ENCODE data around the gene DAGLB.

DNA sequence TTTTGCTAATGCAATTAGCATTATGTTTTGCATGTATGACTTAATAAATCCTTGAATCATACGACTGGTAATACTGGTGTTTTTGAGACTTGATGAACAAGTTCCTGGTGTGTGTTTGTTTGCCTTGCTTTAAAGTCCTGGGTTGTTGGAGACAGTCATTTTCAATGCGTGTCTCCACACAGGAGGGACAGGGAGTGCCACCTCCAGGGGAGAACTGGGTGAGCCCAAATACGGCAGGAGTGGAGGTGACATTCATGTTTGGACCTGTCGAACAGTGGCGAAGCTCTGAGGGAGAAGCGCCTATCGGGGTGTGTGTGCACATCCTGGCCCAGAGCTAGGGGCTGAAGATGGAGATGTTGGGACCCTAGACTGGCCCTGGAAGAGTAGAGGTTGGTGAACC lies 43.8 kb downstream of the DAGLB start:
- no peak for TF ChIP-seq POLR2A (IDR thresholded peaks at IDR 0.05)
- TF ChIP-seq, protein P1, sequence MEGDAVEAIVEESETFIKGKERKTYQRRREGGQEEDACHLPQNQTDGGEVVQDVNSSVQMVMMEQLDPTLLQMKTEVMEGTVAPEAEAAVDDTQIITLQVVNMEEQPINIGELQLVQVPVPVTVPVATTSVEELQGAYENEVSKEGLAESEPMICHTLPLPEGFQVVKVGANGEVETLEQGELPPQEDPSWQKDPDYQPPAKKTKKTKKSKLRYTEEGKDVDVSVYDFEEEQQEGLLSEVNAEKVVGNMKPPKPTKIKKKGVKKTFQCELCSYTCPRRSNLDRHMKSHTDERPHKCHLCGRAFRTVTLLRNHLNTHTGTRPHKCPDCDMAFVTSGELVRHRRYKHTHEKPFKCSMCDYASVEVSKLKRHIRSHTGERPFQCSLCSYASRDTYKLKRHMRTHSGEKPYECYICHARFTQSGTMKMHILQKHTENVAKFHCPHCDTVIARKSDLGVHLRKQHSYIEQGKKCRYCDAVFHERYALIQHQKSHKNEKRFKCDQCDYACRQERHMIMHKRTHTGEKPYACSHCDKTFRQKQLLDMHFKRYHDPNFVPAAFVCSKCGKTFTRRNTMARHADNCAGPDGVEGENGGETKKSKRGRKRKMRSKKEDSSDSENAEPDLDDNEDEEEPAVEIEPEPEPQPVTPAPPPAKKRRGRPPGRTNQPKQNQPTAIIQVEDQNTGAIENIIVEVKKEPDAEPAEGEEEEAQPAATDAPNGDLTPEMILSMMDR (IDR thresholded peaks at IDR 0.05): peak in 3 of 4 experiments; percentile 16 to 44 (median 26)

Data from prostate gland (tissue), 2 donors.